EH (cell line): ENCODE data around the gene KCNE5.
A peak's percentile ranks its signal among the peaks of the same experiment; 100 is the strongest.
"Not testable (repeated sequence)": the region's sequence is repeated elsewhere in the genome, so short reads cannot be mapped to it uniquely, and the experiment has no call there.

Source experiments
- DNase-seq: peaks from one replicate; pipeline ENCODE4 v3.0.0-alpha.2; 2015; ENCODE audit warnings: low read depth

Gene KCNE5

GRCh38 chrX:109601486-109601885 lies 23.5 kb downstream of the KCNE5 start:
- no peak for DNase-seq

GRCh38 chrX:109600237-109600651 lies 24.7 kb downstream of the KCNE5 start:
- peak; percentile 3 for DNase-seq

GRCh38 chrX:109596015-109596414 lies 29.0 kb downstream of the KCNE5 start:
- DNase-seq = no peak

GRCh38 chrX:109590176-109590575 lies 34.8 kb downstream of the KCNE5 start:
- DNase-seq = no peak

GRCh38 chrX:109585488-109585887 lies 39.5 kb downstream of the KCNE5 start:
- no peak for DNase-seq

- peak; percentile 18 for DNase-seq
These were observed 46.1 kb downstream of the KCNE5 start for GRCh38 chrX:109578916-109579315.

- no peak for DNase-seq
These were observed 47.9 kb downstream of the KCNE5 start for GRCh38 chrX:109577055-109577454.

- not testable (repeated sequence) for DNase-seq
These were observed 48.9 kb downstream of the KCNE5 start for GRCh38 chrX:109576083-109576482.
